ENCODE data around the gene MOAP1. TPM values are rescaled to one million over a fixed set of nuclear protein-coding genes. Genes with fewer than 3 reads are reported as not detected.

Gene MOAP1
- total RNA-seq, 2 donors from 2014 or later: 15.8 to 23.6 TPM

GRCh38 chr14:93199031-93199430 lies 14.3 kb upstream of the MOAP1 start:
- Mint-ChIP-seq H3K9me3 (no peaks in the 10 kb centered on the region), H3K27me3 (ENCODE audit: insufficient read depth) (no peaks in the 10 kb centered on the region), H3K27ac (no peak overlapping the region), H3K36me3 (ENCODE audit: low read depth) (peaks cover 3% of the 10 kb centered on the region), H3K4me1 (no peaks in the 10 kb centered on the region), H3K4me3 (no peak overlapping the region)
- TF ChIP-seq CTCF (conservative IDR thresholded peaks at IDR 0.05): no peak
- DNase-seq: no peak
- H3K9ac ChIP-seq (ENCODE audit: extremely low read depth, low read length, poor library complexity, severe bottlenecking): no peak overlapping the region
- H3K36me3 ChIP-seq (ENCODE audit: control insufficient read depth, insufficient read depth, low read length): peaks cover 6% of the 10 kb centered on the region
- H3K4me3 ChIP-seq (ENCODE audit: low read length): no peak overlapping the region
- H3K9me3 ChIP-seq (ENCODE audit: control insufficient read depth, low read length): no peaks in the 10 kb centered on the region
- H3K27me3 ChIP-seq (ENCODE audit: control insufficient read depth, insufficient read depth, low read length, poor library complexity, severe bottlenecking): no peaks in the 10 kb centered on the region
- 92 to 96% methylated on average over 4 of the region's 4 CpGs for WGBS, 2 experiments (ENCODE audit: insufficient coverage in 1 of 2, insufficient read length in 1 of 2)
- H3K27ac ChIP-seq (ENCODE audit: low read depth, low read length): no peak overlapping the region
- no peaks in the 10 kb centered on the region for H3K4me1 ChIP-seq (ENCODE audit: control insufficient read depth, insufficient read depth, low read length)

DNA sequence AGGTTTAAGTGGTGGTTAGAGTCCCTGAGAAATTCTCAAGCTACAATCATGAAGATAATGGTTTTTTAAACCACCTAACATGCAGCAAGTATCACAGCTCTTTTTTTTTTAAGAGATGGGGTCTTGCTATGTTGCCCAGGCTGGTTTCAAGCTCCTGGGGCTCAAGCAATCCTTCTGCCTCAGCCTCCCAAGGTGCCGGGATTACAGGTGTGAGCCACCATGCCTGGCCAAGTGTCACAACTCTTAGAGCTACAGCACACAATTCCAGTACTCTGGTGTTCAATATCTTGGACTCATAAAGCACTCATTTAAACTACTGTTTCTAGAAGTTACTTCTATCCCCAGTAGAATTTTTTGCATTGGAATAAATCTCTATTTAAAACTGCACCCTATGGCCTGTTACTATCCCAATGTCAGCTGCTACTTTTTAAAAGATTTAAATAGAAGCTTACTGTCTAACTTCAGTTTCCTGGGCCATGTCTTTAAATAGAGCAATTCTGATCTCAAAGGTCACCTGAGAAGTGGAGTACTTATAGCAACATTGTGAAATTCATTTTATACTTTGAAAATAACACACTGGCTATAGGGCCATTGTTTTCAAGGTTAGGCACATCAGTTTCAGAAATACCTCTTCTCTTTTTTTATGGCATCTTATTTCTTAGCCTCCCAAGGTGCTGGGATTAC lies 10.8 kb upstream of the MOAP1 start:
- Mint-ChIP-seq H3K4me1 (no peaks in the 10 kb centered on the region), H3K4me3 (no peak overlapping the region), H3K27me3 (ENCODE audit: insufficient read depth) (no peaks in the 10 kb centered on the region), H3K27ac (no peak overlapping the region), H3K9me3 (no peaks in the 10 kb centered on the region), H3K36me3 (ENCODE audit: low read depth) (peaks cover 6% of the 10 kb centered on the region)
- Histone ChIP-seq H3K9ac (ENCODE audit: extremely low read depth, low read length, poor library complexity, severe bottlenecking) (no peak overlapping the region), H3K36me3 (ENCODE audit: control insufficient read depth, insufficient read depth, low read length) (no peaks in the 10 kb centered on the region), H3K27me3 (ENCODE audit: control insufficient read depth, insufficient read depth, low read length, poor library complexity, severe bottlenecking) (no peaks in the 10 kb centered on the region), H3K9me3 (ENCODE audit: control insufficient read depth, low read length) (no peaks in the 10 kb centered on the region), H3K4me3 (ENCODE audit: low read length) (no peak overlapping the region), H3K4me1 (ENCODE audit: control insufficient read depth, insufficient read depth, low read length) (no peaks in the 10 kb centered on the region), H3K27ac (ENCODE audit: low read depth, low read length) (no peak overlapping the region)
- 93 to 100% methylated on average over 1 of the region's 1 CpG for WGBS, 2 experiments (ENCODE audit: insufficient coverage in 1 of 2, insufficient read length in 1 of 2)
- no peak for DNase-seq
- TF ChIP-seq CTCF (conservative IDR thresholded peaks at IDR 0.05): no peak

DNA sequence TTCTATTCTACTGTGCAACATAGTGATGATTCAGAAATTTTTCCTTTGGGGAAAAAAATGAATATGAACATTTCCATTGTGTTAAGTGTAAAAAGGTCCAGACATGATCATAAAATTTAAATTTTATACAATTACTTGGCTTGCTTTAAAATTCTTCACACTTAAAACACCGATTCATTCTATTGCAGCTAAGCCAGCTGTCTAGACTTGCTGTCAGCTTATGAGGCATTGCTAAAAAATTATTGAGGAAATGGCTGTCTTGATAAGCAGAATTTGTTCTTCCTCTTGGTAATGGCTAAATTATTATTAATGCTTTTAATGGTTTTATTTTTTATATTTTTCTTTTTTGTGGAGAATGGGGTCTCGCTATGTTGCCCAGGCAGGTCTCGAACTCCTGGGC lies 2.3 kb upstream of the MOAP1 start:
- H3K4me3 Mint-ChIP-seq: no peak overlapping the region
- H3K9me3 ChIP-seq (ENCODE audit: control insufficient read depth, low read length): no peaks in the 10 kb centered on the region
- no peak for DNase-seq
- TF ChIP-seq CTCF (conservative IDR thresholded peaks at IDR 0.05): no peak
- H3K36me3 ChIP-seq (ENCODE audit: control insufficient read depth, insufficient read depth, low read length): peaks cover 40% of the 10 kb centered on the region
- peaks cover 21% of the 10 kb centered on the region for H3K36me3 Mint-ChIP-seq (ENCODE audit: low read depth)
- peaks cover 9% of the 10 kb centered on the region for H3K4me1 Mint-ChIP-seq
- no peak overlapping the region for H3K27ac ChIP-seq (ENCODE audit: low read depth, low read length)
- no peaks in the 10 kb centered on the region for H3K27me3 ChIP-seq (ENCODE audit: control insufficient read depth, insufficient read depth, low read length, poor library complexity, severe bottlenecking)
- H3K4me1 ChIP-seq (ENCODE audit: control insufficient read depth, insufficient read depth, low read length): peaks cover 2% of the 10 kb centered on the region
- no peak overlapping the region for H3K4me3 ChIP-seq (ENCODE audit: low read length)
- H3K27me3 Mint-ChIP-seq (ENCODE audit: insufficient read depth): no peaks in the 10 kb centered on the region
- 94% methylated on average over 3 of the region's 3 CpGs; no CpG with 5 or more reads in 1 of the 2 experiments for WGBS, 2 experiments (ENCODE audit: insufficient coverage in 1 of 2, insufficient read length in 1 of 2)
- H3K27ac Mint-ChIP-seq: no peak overlapping the region
- H3K9me3 Mint-ChIP-seq: no peaks in the 10 kb centered on the region
- H3K9ac ChIP-seq (ENCODE audit: extremely low read depth, low read length, poor library complexity, severe bottlenecking): no peak overlapping the region

All from endodermal cell (in vitro differentiated cells).